SK-N-SH (cell line): Measurements from ENCODE around the gene BCR. TPM values are rescaled to one million over a fixed set of nuclear protein-coding genes. Genes with fewer than 3 reads are reported as not detected.

Experiments
- CTCF ChIA-PET: fragments of 300-600, 350-600 bp; formaldehyde crosslinking; extraction: SDS; loops from one replicate; lab custom pipeline; 2021; lab: Yijun Ruan, JAX
- POLR2A ChIA-PET: fragments of 350-600 bp; sonication (Branson Sonifier 250); formaldehyde crosslinking; extraction: SDS; loops from one replicate; lab custom pipeline; 2020; ENCODE audit warnings: antibody characterized with exemption, inconsistent platforms; lab: Yijun Ruan, JAX
- DNase-seq: peaks from one replicate; pipeline ENCODE4 v3.0.0; 2012
- H2AFZ ChIP-seq: fragments of 200-600 bp; sonication (generic); 2 replicates; pipeline ENCODE4 v1.8.1; 2016; ENCODE audit warnings: antibody characterized with exemption, mild to moderate bottlenecking, low read depth
- H3F3A ChIP-seq: fragments of 200-600 bp; sonication (generic); replicated peaks from 2 replicates; pipeline ENCODE3; 2016; ENCODE audit warnings: antibody characterized with exemption, mild to moderate bottlenecking; ENCODE audit not compliant: insufficient read depth
- H3K27ac ChIP-seq, 2 experiments: fragments of 200-500 bp in 1 of 2; fragments of 200-600 bp in 1 of 2; sonication (Bioruptor generic) in 1 of 2; sonication (generic), shearing (Covaris generic) in 1 of 2; 2 replicates each; pipeline versions ENCODE4 v1.5.1 to v1.6.1; 2014 to 2016; ENCODE audit warnings: low read depth in 2 of 2, inconsistent platforms in 1 of 2, low read length in 1 of 2, mild to moderate bottlenecking in 1 of 2, mixed read lengths in 1 of 2
- H3K27me3 ChIP-seq: fragments of 200-600 bp; sonication (generic), shearing (Covaris generic); 2 replicates; pipeline ENCODE4 v1.6.1; 2016; ENCODE audit warnings: mixed run types; ENCODE audit not compliant: insufficient read depth
- H3K36me3 ChIP-seq, 2 experiments: fragments of 200-500 bp in 1 of 2; fragments of 200-600 bp in 1 of 2; sonication (Bioruptor generic) in 1 of 2; sonication (generic) in 1 of 2; replicated peaks in 1 of 2; 2 replicates each; pipeline versions ENCODE3 to v1.5.1; 2014 to 2016; ENCODE audit warnings: low read length in 1 of 2, mild to moderate bottlenecking in 1 of 2; ENCODE audit not compliant: insufficient read depth in 2 of 2, control insufficient read depth in 1 of 2
- H3K4me1 ChIP-seq, 2 experiments: fragments of 200-500 bp in 1 of 2; fragments of 200-600 bp in 1 of 2; sonication (Bioruptor generic) in 1 of 2; sonication (generic), shearing (Covaris generic) in 1 of 2; 2 replicates each; pipeline versions ENCODE4 v1.5.1 to v1.6.1; 2014 to 2016; ENCODE audit warnings: low read depth in 1 of 2, low read length in 1 of 2, mixed run types in 1 of 2; ENCODE audit not compliant: insufficient read depth in 2 of 2, control insufficient read depth in 1 of 2
- H3K4me2 ChIP-seq: fragments of 200-600 bp; sonication (generic), shearing (Covaris generic); 2 replicates; pipeline ENCODE4 v1.6.1; 2017; ENCODE audit warnings: mixed run types
- H3K4me3 ChIP-seq, 2 experiments: fragments of 200-500 bp in 1 of 2; fragments of 200-600 bp in 1 of 2; sonication (Bioruptor generic) in 1 of 2; sonication (generic), shearing (Covaris generic) in 1 of 2; 2 replicates each; pipeline versions ENCODE4 v1.5.1 to v1.8.1; 2014 to 2016; ENCODE audit warnings: low read depth in 2 of 2, inconsistent platforms in 1 of 2, low read length in 1 of 2, mild to moderate bottlenecking in 1 of 2, mixed read lengths in 1 of 2, moderate library complexity in 1 of 2
- H3K79me2 ChIP-seq: fragments of 200-600 bp; sonication (generic); 2 replicates; pipeline ENCODE4 v1.8.1; 2017; ENCODE audit warnings: mild to moderate bottlenecking; ENCODE audit not compliant: insufficient read depth
- H3K9ac ChIP-seq: fragments of 200-600 bp; sonication (generic); 2 replicates; pipeline ENCODE4 v1.6.1; 2017; ENCODE audit warnings: mixed run types
- H3K9me2 ChIP-seq: fragments of 200-600 bp; sonication (generic); 2 replicates; pipeline ENCODE4 v1.6.1; 2017; ENCODE audit warnings: mixed run types
- H3K9me3 ChIP-seq: fragments of 200-600 bp; sonication (generic); 2 replicates; pipeline ENCODE4 v1.6.1; 2017; ENCODE audit warnings: mixed run types, mild to moderate bottlenecking, moderate library complexity
- H4K20me1 ChIP-seq: fragments of 200-600 bp; sonication (generic); 2 replicates; pipeline ENCODE4 v1.6.1; 2017; ENCODE audit warnings: mild to moderate bottlenecking, mixed run types; ENCODE audit not compliant: insufficient read depth
- CTCF ChIP-seq: fragments of 200-600 bp; sonication (generic); IDR thresholded peaks from 2 replicates; pipeline ENCODE4 v1.6.1; 2017; ENCODE audit warnings: antibody characterized with exemption, mild to moderate bottlenecking, moderate library complexity
- EZH2phosphoT487 ChIP-seq: fragments of 200-600 bp; sonication (generic); IDR thresholded peaks from 2 replicates; pipeline ENCODE4 v1.6.1; 2017; ENCODE audit warnings: low read depth, mixed run types, mild to moderate bottlenecking, antibody characterized with exemption, moderate library complexity, borderline replicate concordance
- GATA2 ChIP-seq: sonication (generic); formaldehyde crosslinking; IDR thresholded peaks from 2 replicates; pipeline ENCODE4 v1.5.0; 2020; ENCODE audit warnings: mild to moderate bottlenecking, missing genetic modification reagents
- IRF3 ChIP-seq: fragments of 150-350 bp; IDR thresholded peaks from 2 replicates; pipeline ENCODE4 v1.6.1; 2016; ENCODE audit warnings: mild to moderate bottlenecking, low read depth, low read length
- JUND ChIP-seq: IDR thresholded peaks from 2 replicates; pipeline ENCODE4 v1.4.0; 2012
- MEF2A ChIP-seq: IDR thresholded peaks from 2 replicates; pipeline ENCODE4 v1.4.0; 2012; ENCODE audit warnings: low read depth, borderline replicate concordance
- NFIC ChIP-seq: IDR thresholded peaks from 2 replicates; pipeline ENCODE4 v1.4.0; 2012; ENCODE audit warnings: borderline replicate concordance
- NRF1 ChIP-seq: IDR thresholded peaks from 2 replicates; pipeline ENCODE4 v1.6.1; 2012; ENCODE audit warnings: low read depth, mild to moderate bottlenecking, low read length
- POLR2AphosphoS5 ChIP-seq: IDR thresholded peaks from 2 replicates; pipeline ENCODE4 v1.6.1; 2012; ENCODE audit warnings: low read depth, low read length
- RAD21 ChIP-seq: IDR thresholded peaks from 2 replicates; pipeline ENCODE4 v1.6.1; 2012; ENCODE audit warnings: mild to moderate bottlenecking, low read length
- TEAD4 ChIP-seq: IDR thresholded peaks from 2 replicates; pipeline ENCODE4 v1.4.0; 2012; ENCODE audit warnings: mild to moderate bottlenecking, borderline replicate concordance; ENCODE audit not compliant: insufficient read depth
- USF1 ChIP-seq: IDR thresholded peaks from 2 replicates; pipeline ENCODE4 v1.4.0; 2012; ENCODE audit warnings: low read depth, borderline replicate concordance
- WGBS: methylation state at CpG from one replicate; pipeline ENCODE4 v1.1.6; 2017; ENCODE audit warnings: low lambda C conversion rate; 5-methylcytosine and 5-hydroxymethylcytosine counted together
- polyA plus RNA-seq, 3 experiments: library from polyadenylated mRNA; depleted of rRNA; stranded (reverse); fragments of >200 nt; gene quantifications; 2 replicates each; pipeline ENCODE4 v1.2.3, GENCODE V29; 2012
- TF ChIP-seq, protein P1 (sequence below): IDR thresholded peaks from 2 replicates; pipeline ENCODE4 v1.4.0; 2012; ENCODE audit warnings: low read depth
- TF ChIP-seq, protein P2 (sequence below): fragments of 150-350 bp; IDR thresholded peaks from 2 replicates; pipeline ENCODE4 v1.6.1; 2017; ENCODE audit warnings: antibody characterized with exemption, low read length, low read depth, borderline replicate concordance
- TF ChIP-seq, protein P3 (sequence below): IDR thresholded peaks from 2 replicates; pipeline ENCODE4 v1.6.1; 2012; ENCODE audit warnings: mild to moderate bottlenecking, low read depth, low read length, moderate library complexity

The BCR gene
- polyA plus RNA-seq, 1 of the 3 experiments (the other 2 are of a cell fraction) = 50.9 TPM

DNA sequence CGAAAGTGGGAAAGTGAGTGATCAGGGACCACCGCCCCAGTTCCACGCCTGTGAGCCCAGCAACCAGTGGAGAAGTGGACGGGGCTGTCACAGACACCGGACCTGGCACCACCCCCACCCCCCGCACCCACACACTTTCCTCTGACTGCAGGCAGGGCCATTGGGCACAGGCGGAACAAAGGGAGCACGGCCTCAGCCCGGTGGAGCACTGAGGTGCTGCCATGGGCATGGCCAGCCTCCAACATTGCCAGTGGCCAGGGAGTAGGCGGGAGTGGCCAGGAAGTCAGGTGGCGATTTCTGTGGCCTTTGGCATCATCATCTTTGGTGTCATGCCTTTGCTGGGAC is 78.5 kb downstream of the BCR start:
- H3K9ac ChIP-seq = no peak overlapping the region
- H3K9me3 ChIP-seq = no peaks in the 10 kb centered on the region
- H3K4me1 ChIP-seq = peaks cover 0 to 20% of the 10 kb centered on the region in 2 experiments; a peak in 1 of 4 replicates
- no peaks in the 10 kb centered on the region for H3F3A ChIP-seq
- no peaks in the 10 kb centered on the region for H3K9me2 ChIP-seq
- peaks cover 6% of the 10 kb centered on the region; the same call in 1 of the 2 replicates for H3K79me2 ChIP-seq
- H3K4me2 ChIP-seq = no peak overlapping the region
- no peaks in the 10 kb centered on the region; the same call in 1 of the 2 replicates for H4K20me1 ChIP-seq
- no peaks in the 10 kb centered on the region for H3K27me3 ChIP-seq
- ChIA-PET POLR2A (no interaction called here), CTCF (interaction anchor here (1.6 kb wide), 1 partner anchor 8 kb away, joined by 3 read pairs; no protein-coding TSS in a partner anchor)
- no peak overlapping the region for H3K27ac ChIP-seq
- peaks cover 0 to 32% of the 10 kb centered on the region in 2 experiments for H3K36me3 ChIP-seq
- no peak overlapping the region for H3K4me3 ChIP-seq
- DNase-seq = no peak
- H2AFZ ChIP-seq = no peak overlapping the region
- 100% methylated on average over 7 of the region's 11 CpGs for WGBS
- TF ChIP-seq IRF3 = no peak
- TF ChIP-seq, protein P1, sequence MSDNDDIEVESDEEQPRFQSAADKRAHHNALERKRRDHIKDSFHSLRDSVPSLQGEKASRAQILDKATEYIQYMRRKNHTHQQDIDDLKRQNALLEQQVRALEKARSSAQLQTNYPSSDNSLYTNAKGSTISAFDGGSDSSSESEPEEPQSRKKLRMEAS = no peak
- TF ChIP-seq JUND = no peak
- TF ChIP-seq, protein P2, sequence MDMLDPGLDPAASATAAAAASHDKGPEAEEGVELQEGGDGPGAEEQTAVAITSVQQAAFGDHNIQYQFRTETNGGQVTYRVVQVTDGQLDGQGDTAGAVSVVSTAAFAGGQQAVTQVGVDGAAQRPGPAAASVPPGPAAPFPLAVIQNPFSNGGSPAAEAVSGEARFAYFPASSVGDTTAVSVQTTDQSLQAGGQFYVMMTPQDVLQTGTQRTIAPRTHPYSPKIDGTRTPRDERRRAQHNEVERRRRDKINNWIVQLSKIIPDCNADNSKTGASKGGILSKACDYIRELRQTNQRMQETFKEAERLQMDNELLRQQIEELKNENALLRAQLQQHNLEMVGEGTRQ = no peak
- no peak for TF ChIP-seq CTCF
- no peak for TF ChIP-seq NRF1
- TF ChIP-seq NFIC = no peak
- TF ChIP-seq POLR2AphosphoS5 = no peak
- no peak for TF ChIP-seq GATA2 (CRISPR knock-in tag)
- no peak for TF ChIP-seq EZH2phosphoT487

DNA sequence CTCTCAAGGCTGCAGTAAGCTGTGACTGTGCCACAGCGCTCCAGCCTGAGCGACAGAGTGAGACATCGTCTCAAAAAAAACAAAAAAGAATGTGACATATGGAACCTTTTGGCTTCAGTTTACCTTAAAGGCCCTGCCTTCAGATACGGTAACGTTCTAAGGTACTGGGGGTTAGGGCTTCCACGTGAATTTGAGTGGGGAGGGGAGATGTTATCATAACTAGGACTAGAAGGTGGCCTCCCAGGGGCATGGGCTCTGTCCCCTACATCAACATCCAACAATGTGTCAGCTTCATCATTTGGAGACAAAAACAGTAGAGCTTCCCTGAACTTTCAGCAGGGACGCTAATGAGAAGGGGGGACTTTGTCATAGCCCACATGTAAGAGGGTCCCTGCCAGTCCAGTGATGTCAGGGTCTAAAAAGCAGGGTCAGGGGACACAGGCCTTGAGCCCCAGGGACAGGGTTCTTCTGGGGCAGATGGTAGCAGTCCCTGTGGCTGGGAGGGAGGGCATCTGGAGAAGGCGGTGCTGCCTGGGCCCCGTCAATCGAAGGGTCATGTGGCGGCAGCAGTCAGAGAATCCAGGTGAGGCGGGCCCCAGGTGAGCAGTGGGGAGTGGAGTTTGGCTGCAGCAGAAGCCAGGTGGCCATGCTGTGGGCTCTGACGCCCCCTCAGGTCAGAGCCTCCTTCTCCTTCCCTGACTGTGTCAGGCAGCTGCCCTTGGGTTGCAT is 79.8 kb downstream of the BCR start:
- peaks cover 0 to 39% of the 10 kb centered on the region in 2 experiments for H3K36me3 ChIP-seq
- ChIA-PET POLR2A (no interaction called here), CTCF (interaction anchor here (0.6 to 2.5 kb wide), 6 partner anchors 8 to 93 kb away, joined by 3 to 9 read pairs (median 3); no protein-coding TSS in a partner anchor)
- no peak overlapping the region for H3K9ac ChIP-seq
- H4K20me1 ChIP-seq = no peaks in the 10 kb centered on the region; the same call in 1 of the 2 replicates
- H3K79me2 ChIP-seq = peaks cover 6% of the 10 kb centered on the region; the same call in 1 of the 2 replicates
- H2AFZ ChIP-seq = no peak overlapping the region
- DNase-seq = no peak
- no peaks in the 10 kb centered on the region for H3K27me3 ChIP-seq
- H3K9me2 ChIP-seq = no peaks in the 10 kb centered on the region
- 97% methylated on average over 12 of the region's 13 CpGs for WGBS
- no peaks in the 10 kb centered on the region for H3K9me3 ChIP-seq
- H3K4me3 ChIP-seq = no peak overlapping the region
- no peaks in the 10 kb centered on the region for H3F3A ChIP-seq
- H3K27ac ChIP-seq = no peak overlapping the region; a peak in 1 of 4 replicates
- no peak for TF ChIP-seq USF1
- no peak for TF ChIP-seq RAD21
- no peak for TF ChIP-seq MEF2A
- no peak for TF ChIP-seq TEAD4
- TF ChIP-seq, protein P3, sequence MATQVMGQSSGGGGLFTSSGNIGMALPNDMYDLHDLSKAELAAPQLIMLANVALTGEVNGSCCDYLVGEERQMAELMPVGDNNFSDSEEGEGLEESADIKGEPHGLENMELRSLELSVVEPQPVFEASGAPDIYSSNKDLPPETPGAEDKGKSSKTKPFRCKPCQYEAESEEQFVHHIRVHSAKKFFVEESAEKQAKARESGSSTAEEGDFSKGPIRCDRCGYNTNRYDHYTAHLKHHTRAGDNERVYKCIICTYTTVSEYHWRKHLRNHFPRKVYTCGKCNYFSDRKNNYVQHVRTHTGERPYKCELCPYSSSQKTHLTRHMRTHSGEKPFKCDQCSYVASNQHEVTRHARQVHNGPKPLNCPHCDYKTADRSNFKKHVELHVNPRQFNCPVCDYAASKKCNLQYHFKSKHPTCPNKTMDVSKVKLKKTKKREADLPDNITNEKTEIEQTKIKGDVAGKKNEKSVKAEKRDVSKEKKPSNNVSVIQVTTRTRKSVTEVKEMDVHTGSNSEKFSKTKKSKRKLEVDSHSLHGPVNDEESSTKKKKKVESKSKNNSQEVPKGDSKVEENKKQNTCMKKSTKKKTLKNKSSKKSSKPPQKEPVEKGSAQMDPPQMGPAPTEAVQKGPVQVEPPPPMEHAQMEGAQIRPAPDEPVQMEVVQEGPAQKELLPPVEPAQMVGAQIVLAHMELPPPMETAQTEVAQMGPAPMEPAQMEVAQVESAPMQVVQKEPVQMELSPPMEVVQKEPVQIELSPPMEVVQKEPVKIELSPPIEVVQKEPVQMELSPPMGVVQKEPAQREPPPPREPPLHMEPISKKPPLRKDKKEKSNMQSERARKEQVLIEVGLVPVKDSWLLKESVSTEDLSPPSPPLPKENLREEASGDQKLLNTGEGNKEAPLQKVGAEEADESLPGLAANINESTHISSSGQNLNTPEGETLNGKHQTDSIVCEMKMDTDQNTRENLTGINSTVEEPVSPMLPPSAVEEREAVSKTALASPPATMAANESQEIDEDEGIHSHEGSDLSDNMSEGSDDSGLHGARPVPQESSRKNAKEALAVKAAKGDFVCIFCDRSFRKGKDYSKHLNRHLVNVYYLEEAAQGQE = no peak
- H3K4me1 ChIP-seq = peaks cover 0 to 19% of the 10 kb centered on the region in 2 experiments; a peak in 1 of 4 replicates
- H3K4me2 ChIP-seq = no peak overlapping the region
